DOHH2 (cell line): Measurements from ENCODE around the gene SRBD1.

Source experiments
- H3F3A ChIP-seq: fragments of 200-600 bp; sonication (generic), shearing (Covaris generic); 2 replicates; pipeline ENCODE4 v1.6.0; 2016; ENCODE audit warnings: antibody characterized with exemption, mild to moderate bottlenecking; ENCODE audit not compliant: control insufficient read depth, insufficient read depth
- H3K27ac ChIP-seq: fragments of 200-600 bp; sonication (generic); 2 replicates; pipeline ENCODE4 v1.5.1; 2014; ENCODE audit warnings: low read depth, mild to moderate bottlenecking, low read length, moderate library complexity
- H3K27me3 ChIP-seq: fragments of 200-600 bp; sonication (generic); 2 replicates; pipeline ENCODE4 v1.6.1; 2014; ENCODE audit warnings: mild to moderate bottlenecking, low read length, mixed read lengths; ENCODE audit not compliant: control insufficient read depth
- H3K36me3 ChIP-seq: fragments of 200-600 bp; sonication (generic); 2 replicates; pipeline ENCODE4 v1.6.1; 2014; ENCODE audit warnings: mild to moderate bottlenecking, low read length, moderate library complexity, mixed read lengths; ENCODE audit not compliant: control insufficient read depth
- H3K4me1 ChIP-seq: fragments of 200-600 bp; sonication (generic); 2 replicates; pipeline ENCODE4 v1.6.1; 2014; ENCODE audit warnings: mild to moderate bottlenecking, low read length, mixed read lengths; ENCODE audit not compliant: control insufficient read depth
- H3K4me2 ChIP-seq: fragments of 200-600 bp; sonication (generic); 2 replicates; pipeline ENCODE4 v1.6.0; 2014; ENCODE audit warnings: mild to moderate bottlenecking, low read length, moderate library complexity
- H3K4me3 ChIP-seq: fragments of 200-600 bp; sonication (generic); 2 replicates; pipeline ENCODE4 v1.5.1; 2014; ENCODE audit warnings: mild to moderate bottlenecking, low read length, mixed read lengths
- H3K79me2 ChIP-seq: fragments of 200-600 bp; sonication (generic); 2 replicates; pipeline ENCODE4 v1.6.1; 2014; ENCODE audit warnings: mild to moderate bottlenecking, low read length, mixed read lengths; ENCODE audit not compliant: control insufficient read depth
- H3K9me2 ChIP-seq: fragments of 200-600 bp; sonication (generic); replicated peaks from 2 replicates; pipeline ENCODE4 v1.6.1; 2014; ENCODE audit warnings: mild to moderate bottlenecking, low read length, mixed read lengths; ENCODE audit not compliant: control insufficient read depth
- H3K9me3 ChIP-seq: fragments of 200-600 bp; sonication (generic); 2 replicates; pipeline ENCODE4 v1.6.1; 2014; ENCODE audit warnings: antibody characterized with exemption, low read length, mixed read lengths; ENCODE audit not compliant: control insufficient read depth, insufficient read depth
- H4K20me1 ChIP-seq: fragments of 200-600 bp; sonication (generic); 2 replicates; pipeline ENCODE4 v1.6.0; 2014; ENCODE audit warnings: low read depth, mild to moderate bottlenecking, antibody characterized with exemption, low read length, moderate library complexity; ENCODE audit not compliant: control insufficient read depth, insufficient read depth
- CTCF ChIP-seq: fragments of 200-600 bp; sonication (generic); IDR thresholded peaks from one replicate; pipeline ENCODE4 v1.5.1; 2014; ENCODE audit warnings: antibody characterized with exemption, mild to moderate bottlenecking, low read depth, low read length; ENCODE audit not compliant: poor library complexity, severe bottlenecking
- EZH2phosphoT487 ChIP-seq: fragments of 200-600 bp; sonication (generic); IDR thresholded peaks from 2 replicates; pipeline ENCODE4 v1.6.1; 2017; ENCODE audit warnings: borderline replicate concordance, mild to moderate bottlenecking, antibody characterized with exemption, low read length, moderate library complexity, mixed read lengths

SRBD1 gene

GRCh38 chr2:45577441-45577840 lies 33.6 kb downstream of the SRBD1 start:
- Histone ChIP-seq H3K4me2 (no peak overlapping the region), H3K79me2 (no peaks in the 10 kb centered on the region), H3K27me3 (no peaks in the 10 kb centered on the region), H3K9me2 (no peaks in the 10 kb centered on the region), H3K4me3 (no peak overlapping the region), H3K27ac (no peak overlapping the region), H3K4me1 (0 out of 2 replicates have a peak, but pooled peaks cover 2% of the 10 kb centered on the region), H3K36me3 (0 out of 2 replicates have a peak, but pooled peaks cover 7% of the 10 kb centered on the region), H3K9me3 (no peaks in the 10 kb centered on the region), H4K20me1 (no peaks in the 10 kb centered on the region), H3F3A (0 out of 2 replicates have a peak, but pooled peaks cover 5% of the 10 kb centered on the region)
- no peak for TF ChIP-seq CTCF
- no peak for TF ChIP-seq EZH2phosphoT487

- 0 out of 2 replicates have a peak, but pooled peaks cover 5% of the 10 kb centered on the region for H3F3A ChIP-seq
- TF ChIP-seq EZH2phosphoT487 (no peak), CTCF (no peak)
Measured at GRCh38 chr2:45575881-45576280, 35.2 kb downstream of the SRBD1 start.

GRCh38 chr2:45572979-45573378 lies 38.1 kb downstream of the SRBD1 start:
- Histone ChIP-seq H3K4me3 (no peak overlapping the region), H3K27ac (no peak overlapping the region), H3K4me1 (peaks cover 7% of the 10 kb centered on the region), H3K36me3 (peaks cover 12% of the 10 kb centered on the region; the same call in 1 of the 2 replicates), H3K9me2 (no peaks in the 10 kb centered on the region), H3K9me3 (peaks cover 5% of the 10 kb centered on the region; the same call in 1 of the 2 replicates), H3F3A (no peaks in the 10 kb centered on the region), H3K4me2 (no peak overlapping the region), H3K27me3 (no peaks in the 10 kb centered on the region), H4K20me1 (no peaks in the 10 kb centered on the region), H3K79me2 (no peaks in the 10 kb centered on the region)
- TF ChIP-seq EZH2phosphoT487: no peak
- TF ChIP-seq CTCF: no peak

More at GRCh38 chr2:45575881-45576280, 35.2 kb downstream of the SRBD1 start:
- Histone ChIP-seq H3K36me3 (0 out of 2 replicates have a peak, but pooled peaks cover 7% of the 10 kb centered on the region), H3K9me2 (no peaks in the 10 kb centered on the region), H3K4me1 (0 out of 2 replicates have a peak, but pooled peaks cover 2% of the 10 kb centered on the region), H3K27me3 (no peaks in the 10 kb centered on the region), H3K9me3 (no peaks in the 10 kb centered on the region), H3K4me3 (no peak overlapping the region), H3K79me2 (no peaks in the 10 kb centered on the region), H3K4me2 (no peak overlapping the region), H3K27ac (no peak overlapping the region), H4K20me1 (no peaks in the 10 kb centered on the region)
